Measurements from ENCODE around the gene ADAMTS16. TPM values are rescaled to one million over a fixed set of nuclear protein-coding genes. Genes with fewer than 3 reads are reported as not detected.

The ADAMTS16 gene
- total and polyA plus RNA-seq, 2 experiments from 2014 or later = 0.11 TPM

GRCh38 chr5:5144441-5144840, 4.3 kb downstream of the ADAMTS16 start:
- Histone ChIP-seq H3K79me2 (ENCODE audit: insufficient read depth) (no peaks in the 10 kb centered on the region), H3K4me2 (ENCODE audit: unreplicated experiment) (no peak overlapping the region), H3K36me3 (ENCODE audit: low read depth) (no peaks in the 10 kb centered on the region), H3K4me1 (ENCODE audit: insufficient read depth) (peaks cover 8% of the 10 kb centered on the region; the same call in 1 of the 2 replicates), H3K4me3 (no peak overlapping the region), H4K20me1 (ENCODE audit: insufficient read depth) (no peaks in the 10 kb centered on the region), H2AFZ (no peak overlapping the region), H3K9me3 (ENCODE audit: low read depth) (no peaks in the 10 kb centered on the region), H3K9me2 (ENCODE audit: insufficient read depth) (no peaks in the 10 kb centered on the region), H3F3A (ENCODE audit: insufficient read depth) (peaks cover 11% of the 10 kb centered on the region; the same call in 1 of the 2 replicates), H3K27me3 (replicated peaks; ENCODE audit: insufficient read depth) (peaks cover 19% of the 10 kb centered on the region), H3K27ac (no peak overlapping the region), H3K9ac (no peak overlapping the region)
- in situ Hi-C loops (cut with MboI) = loop anchor here (10.0 kb wide), 1 partner anchor 260 kb away; no protein-coding TSS in a partner anchor
- 67 to 72% methylated on average over 7 of the region's 7 CpGs for WGBS, 2 experiments (ENCODE audit: low coverage in 1 of 2, low lambda C conversion rate in 2 of 2, missing lambda C conversion rate in 2 of 2)
- no peak for TF ChIP-seq EZH2phosphoT487 (IDR thresholded peaks at IDR 0.05; ENCODE audit: insufficient read depth, low read depth)
- TF ChIP-seq EZH2 (IDR thresholded peaks at IDR 0.05; ENCODE audit: insufficient read depth, poor library complexity, severe bottlenecking) = no peak
- DNase-seq = no peak

- in situ Hi-C loops (cut with MboI) = loop anchor here (10.0 kb wide), 1 partner anchor 259 kb away; no protein-coding TSS in a partner anchor
- WGBS, 2 experiments (ENCODE audit: low coverage in 1 of 2, low lambda C conversion rate in 2 of 2, missing lambda C conversion rate in 2 of 2) = 53% methylated on average over 18 of the region's 18 CpGs
- H3K4me2 ChIP-seq (ENCODE audit: unreplicated experiment) = peak overlapping the region; percentile 9
Observed at GRCh38 chr5:5145651-5146529, 5.8 kb downstream of the ADAMTS16 start.

GRCh38 chr5:5146530-5147160, 6.5 kb downstream of the ADAMTS16 start:
- H3K4me3 ChIP-seq = peak overlapping the region; percentile 38; the same call in 1 of the 2 replicates
- in situ Hi-C loops (cut with MboI) = loop anchor here (10.0 kb wide), 1 partner anchor 258 kb away; no protein-coding TSS in a partner anchor
- H3K9me3 ChIP-seq (ENCODE audit: low read depth) = no peaks in the 10 kb centered on the region
- WGBS, 2 experiments (ENCODE audit: low coverage in 1 of 2, low lambda C conversion rate in 2 of 2, missing lambda C conversion rate in 2 of 2) = 66 to 74% methylated on average over 11 of the region's 11 CpGs
- TF ChIP-seq EZH2phosphoT487 (IDR thresholded peaks at IDR 0.05; ENCODE audit: insufficient read depth, low read depth) = no peak
- no peak for TF ChIP-seq EZH2 (IDR thresholded peaks at IDR 0.05; ENCODE audit: insufficient read depth, poor library complexity, severe bottlenecking)
- no peaks in the 10 kb centered on the region for H3K36me3 ChIP-seq (ENCODE audit: low read depth)
- H3K4me2 ChIP-seq (ENCODE audit: unreplicated experiment) = peak overlapping the region; percentile 9
- H3K27ac ChIP-seq = peak overlapping the region; percentile 40
- no peak overlapping the region for H3K9ac ChIP-seq
- H3K79me2 ChIP-seq (ENCODE audit: insufficient read depth) = no peaks in the 10 kb centered on the region
- peaks cover 8% of the 10 kb centered on the region; the same call in 1 of the 2 replicates for H3K4me1 ChIP-seq (ENCODE audit: insufficient read depth)
- DNase-seq = peak; percentile 14
- H3K9me2 ChIP-seq (ENCODE audit: insufficient read depth) = no peaks in the 10 kb centered on the region
- no peak overlapping the region for H2AFZ ChIP-seq
- H3F3A ChIP-seq (ENCODE audit: insufficient read depth) = peaks cover 11% of the 10 kb centered on the region; the same call in 1 of the 2 replicates
- H3K27me3 ChIP-seq (replicated peaks; ENCODE audit: insufficient read depth) = no peaks in the 10 kb centered on the region; the same call in 1 of the 2 replicates
- H4K20me1 ChIP-seq (ENCODE audit: insufficient read depth) = no peaks in the 10 kb centered on the region

More at GRCh38 chr5:5145651-5146529, 5.8 kb downstream of the ADAMTS16 start:
- DNase-seq = peak; percentile 84
- peaks cover 7% of the 10 kb centered on the region for H3K27me3 ChIP-seq (replicated peaks; ENCODE audit: insufficient read depth)
- peak overlapping the region; percentile 38; the same call in 1 of the 2 replicates for H3K4me3 ChIP-seq
- peaks cover 11% of the 10 kb centered on the region; the same call in 1 of the 2 replicates for H3F3A ChIP-seq (ENCODE audit: insufficient read depth)
- TF ChIP-seq EZH2 (IDR thresholded peaks at IDR 0.05; ENCODE audit: insufficient read depth, poor library complexity, severe bottlenecking) = no peak
- no peak for TF ChIP-seq EZH2phosphoT487 (IDR thresholded peaks at IDR 0.05; ENCODE audit: insufficient read depth, low read depth)
- H4K20me1 ChIP-seq (ENCODE audit: insufficient read depth) = no peaks in the 10 kb centered on the region
- H2AFZ ChIP-seq = no peak overlapping the region
- H3K27ac ChIP-seq = peak overlapping the region; percentile 40
- no peak overlapping the region for H3K9ac ChIP-seq
- no peaks in the 10 kb centered on the region for H3K79me2 ChIP-seq (ENCODE audit: insufficient read depth)
- H3K4me1 ChIP-seq (ENCODE audit: insufficient read depth) = peaks cover 8% of the 10 kb centered on the region; the same call in 1 of the 2 replicates
- H3K9me2 ChIP-seq (ENCODE audit: insufficient read depth) = no peaks in the 10 kb centered on the region
- no peaks in the 10 kb centered on the region for H3K9me3 ChIP-seq (ENCODE audit: low read depth)
- H3K36me3 ChIP-seq (ENCODE audit: low read depth) = no peaks in the 10 kb centered on the region

DNA sequence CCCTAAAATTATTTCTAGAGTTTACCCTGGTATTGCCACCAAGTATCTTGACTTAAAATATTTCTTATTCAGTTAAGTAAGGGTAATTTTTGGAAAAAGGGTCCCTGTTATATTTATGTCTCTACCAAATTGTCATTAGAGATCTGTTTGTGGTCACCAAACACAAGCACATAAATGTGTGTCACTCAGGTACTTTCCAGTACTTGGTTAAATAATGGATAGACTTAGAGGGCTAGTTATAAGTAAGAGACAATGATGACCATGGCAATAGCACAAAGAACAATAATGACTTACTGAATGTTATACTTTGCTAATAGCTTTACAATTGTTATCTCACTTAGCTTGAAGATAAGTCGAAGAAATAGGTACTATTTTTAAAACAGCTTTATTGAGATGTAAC, 9.0 kb downstream of the ADAMTS16 start:
- Histone ChIP-seq H3K36me3 (ENCODE audit: low read depth) (no peaks in the 10 kb centered on the region), H3K27ac (no peak overlapping the region), H3K4me1 (ENCODE audit: insufficient read depth) (peaks cover 8% of the 10 kb centered on the region; the same call in 1 of the 2 replicates), H3K27me3 (replicated peaks; ENCODE audit: insufficient read depth) (no peaks in the 10 kb centered on the region), H3K9ac (no peak overlapping the region), H3K79me2 (ENCODE audit: insufficient read depth) (no peaks in the 10 kb centered on the region), H3K9me3 (ENCODE audit: low read depth) (no peaks in the 10 kb centered on the region), H3K9me2 (ENCODE audit: insufficient read depth) (no peaks in the 10 kb centered on the region), H3K4me3 (no peak overlapping the region), H2AFZ (no peak overlapping the region), H4K20me1 (ENCODE audit: insufficient read depth) (no peaks in the 10 kb centered on the region), H3K4me2 (ENCODE audit: unreplicated experiment) (no peak overlapping the region), H3F3A (ENCODE audit: insufficient read depth) (peaks cover 11% of the 10 kb centered on the region; the same call in 1 of the 2 replicates)
- TF ChIP-seq EZH2phosphoT487 (IDR thresholded peaks at IDR 0.05; ENCODE audit: insufficient read depth, low read depth) (no peak), EZH2 (IDR thresholded peaks at IDR 0.05; ENCODE audit: insufficient read depth, poor library complexity, severe bottlenecking) (no peak)
- no peak for DNase-seq
- in situ Hi-C loops (cut with MboI) = loop anchor here (10.0 kb wide), 1 partner anchor 256 kb away; no protein-coding TSS in a partner anchor
- 32 to 36% methylated on average over 1 of the region's 1 CpG for WGBS, 2 experiments (ENCODE audit: low coverage in 1 of 2, low lambda C conversion rate in 2 of 2, missing lambda C conversion rate in 2 of 2)
